ENCODE data around the gene LRRC8C.
"Not testable (repeated sequence)": the region's sequence is repeated elsewhere in the genome, so short reads cannot be mapped to it uniquely, and the experiment has no call there.

LRRC8C gene

DNA sequence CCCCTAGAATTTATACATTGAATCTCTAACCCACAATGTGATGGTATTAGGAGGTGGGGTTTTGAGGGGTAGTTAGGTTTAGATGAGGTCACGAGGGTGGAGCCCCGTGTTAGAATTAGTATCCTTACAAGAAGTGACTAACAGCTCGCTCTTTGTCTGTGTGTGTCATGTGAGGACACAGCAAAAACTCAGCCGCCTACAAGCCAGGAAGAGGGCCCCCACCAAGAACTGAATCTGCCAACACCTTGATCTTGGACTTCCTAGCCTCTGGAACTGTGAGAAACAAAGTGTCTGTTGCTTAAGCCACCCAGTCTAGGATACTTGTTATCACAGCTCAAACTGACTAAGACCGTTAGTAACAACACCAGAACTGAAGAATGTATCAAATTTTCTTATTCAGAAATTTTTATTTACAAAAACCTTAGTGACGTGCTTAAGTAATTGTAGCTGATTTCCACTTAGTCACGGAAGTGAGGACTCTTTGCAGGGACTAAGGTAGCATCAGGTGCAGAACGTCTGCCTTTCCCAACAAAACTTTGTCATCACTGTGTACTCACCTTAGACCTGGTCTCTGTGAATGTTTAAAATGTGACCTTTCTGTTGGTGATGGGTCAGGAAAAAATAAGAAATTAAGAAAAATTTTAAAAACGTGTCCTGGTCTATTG, 24.5 kb upstream of the LRRC8C start:
- DNase-seq: no peak

DNA sequence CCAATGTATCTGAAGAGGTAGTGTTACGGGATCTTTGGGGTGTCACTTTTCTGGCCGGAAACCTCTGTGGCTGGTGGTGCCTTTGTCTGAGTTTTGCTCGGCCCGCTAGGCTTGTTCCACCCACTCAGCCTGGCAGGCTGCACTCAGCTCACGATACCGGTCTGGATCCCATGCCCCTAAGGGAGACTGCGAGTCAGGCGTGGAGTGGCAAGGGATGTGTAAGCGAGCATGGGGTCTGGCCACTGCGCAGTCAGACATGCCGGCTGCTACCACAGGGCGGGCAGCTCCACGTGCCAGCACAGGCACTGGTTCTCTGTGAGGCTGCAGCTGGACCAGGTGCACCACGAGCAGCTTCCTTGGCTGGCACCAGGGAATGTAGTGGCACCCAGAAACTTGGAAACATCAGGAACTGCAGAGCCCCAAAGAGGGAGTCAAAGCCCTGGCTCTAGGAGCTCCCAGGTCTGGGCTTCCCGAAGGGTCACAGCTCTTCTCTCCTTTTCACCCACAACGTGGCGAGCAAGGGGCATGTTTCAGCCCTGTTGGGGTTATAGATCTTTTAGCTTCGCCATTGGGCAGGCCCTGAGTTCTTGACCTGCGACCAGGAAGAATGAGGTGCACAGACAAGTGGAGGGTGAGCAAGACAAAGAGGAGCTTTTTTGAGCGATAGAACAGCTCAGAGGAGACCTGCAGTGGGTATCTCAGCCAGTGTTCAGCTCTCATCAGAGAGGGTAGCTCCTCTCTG, 23.8 kb upstream of the LRRC8C start:
- DNase-seq: no peak

DNA sequence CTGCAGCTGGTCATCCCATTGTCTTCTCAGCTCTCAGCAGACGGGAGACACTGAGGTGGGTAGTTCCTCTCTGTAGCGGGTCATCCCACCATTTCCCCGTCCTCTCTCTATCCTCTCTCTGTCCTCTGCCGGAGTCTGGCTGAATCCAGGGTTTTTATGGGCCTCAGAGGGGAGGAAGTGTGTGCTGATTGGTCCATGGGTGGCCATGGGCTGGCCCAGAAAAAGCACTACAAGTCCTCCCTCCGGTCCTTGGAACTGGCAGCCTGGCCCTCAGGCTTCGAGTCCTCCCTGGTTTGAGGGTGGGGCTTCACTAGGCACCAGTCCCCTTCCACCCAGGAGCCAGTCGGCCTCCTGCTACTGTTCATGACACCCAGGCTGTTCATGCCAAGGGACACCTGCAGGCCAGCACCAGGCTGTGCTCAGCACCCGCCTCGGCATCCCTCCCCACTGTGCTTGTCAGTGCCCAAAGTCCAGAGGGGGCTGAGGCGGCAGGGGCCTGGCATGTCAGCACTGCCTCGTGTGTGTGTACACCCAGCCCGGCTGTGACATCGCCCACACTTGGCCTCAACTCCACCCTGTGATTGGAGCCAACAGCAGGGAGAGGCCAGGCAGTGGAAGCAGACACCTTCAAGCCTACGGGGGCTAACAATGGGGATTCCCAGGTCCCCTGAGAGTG, 23.0 kb upstream of the LRRC8C start:
- no peak for DNase-seq

DNA sequence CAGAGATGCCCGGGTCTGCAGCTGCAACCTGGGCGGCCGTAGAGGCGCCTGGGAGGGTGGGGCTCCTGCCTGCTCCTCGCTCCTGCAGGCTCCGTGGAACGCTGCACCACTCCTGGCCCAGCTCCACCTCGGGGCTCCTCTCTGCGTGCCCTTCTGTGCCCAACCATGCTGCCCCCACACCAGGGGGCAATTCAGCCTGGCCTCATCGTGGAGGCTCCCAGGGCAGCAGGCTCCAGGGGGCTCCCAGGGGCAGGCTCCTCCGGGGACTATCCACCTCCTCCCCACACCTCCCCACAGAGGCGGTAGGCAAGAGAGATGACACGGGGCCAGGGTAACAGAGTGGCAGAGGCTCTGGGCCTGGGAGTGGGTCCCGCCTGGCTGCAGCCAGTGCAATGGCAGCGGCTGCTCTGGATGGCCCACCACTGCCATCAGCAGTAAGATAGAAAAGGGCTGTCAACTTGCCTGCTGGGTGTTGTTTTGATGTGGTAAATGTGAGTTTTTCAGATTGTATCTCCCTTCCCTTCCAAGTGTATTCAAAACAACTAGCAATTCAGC, 22.4 kb upstream of the LRRC8C start:
- no peak for DNase-seq

DNA sequence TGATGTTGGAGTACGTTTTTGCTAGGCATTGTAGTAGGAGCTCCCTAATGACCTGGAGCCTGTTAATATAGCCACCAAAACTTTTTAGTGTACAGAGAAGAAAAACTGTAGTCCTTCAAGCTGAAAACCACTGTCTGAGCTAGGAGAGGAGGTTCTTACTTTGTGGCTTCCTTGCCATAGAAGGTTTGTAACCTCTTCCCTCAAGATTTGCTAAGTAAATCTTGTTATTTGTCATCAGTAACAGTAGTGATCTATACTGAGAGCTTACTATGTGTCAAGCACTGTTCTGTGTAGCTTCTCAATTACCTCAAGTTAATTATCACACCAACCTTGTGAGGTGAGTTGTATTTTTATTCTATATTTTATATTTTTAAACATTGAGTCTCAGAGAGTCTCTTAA, 21.2 kb upstream of the LRRC8C start:
- no peak for DNase-seq

DNA sequence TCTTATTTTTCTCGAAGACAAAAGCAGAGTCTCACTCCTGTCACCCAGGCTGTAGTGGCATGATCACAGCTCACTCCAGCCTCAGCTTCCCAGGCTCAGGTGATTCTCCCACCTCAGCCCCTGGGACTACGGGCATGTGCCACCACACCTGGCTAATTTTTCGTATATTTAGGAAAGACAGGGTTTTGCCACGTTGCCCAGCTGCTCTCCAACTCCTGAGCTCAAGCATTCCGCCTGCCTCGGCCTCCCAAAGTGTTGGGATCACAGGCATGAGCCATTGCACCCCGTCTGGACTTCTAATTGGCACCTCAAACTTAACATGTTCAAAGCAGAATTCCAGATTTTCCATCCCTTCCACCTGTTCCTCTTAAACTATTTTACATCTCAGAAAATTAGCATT, 19.0 kb upstream of the LRRC8C start:
- DNase-seq: no peak

DNA sequence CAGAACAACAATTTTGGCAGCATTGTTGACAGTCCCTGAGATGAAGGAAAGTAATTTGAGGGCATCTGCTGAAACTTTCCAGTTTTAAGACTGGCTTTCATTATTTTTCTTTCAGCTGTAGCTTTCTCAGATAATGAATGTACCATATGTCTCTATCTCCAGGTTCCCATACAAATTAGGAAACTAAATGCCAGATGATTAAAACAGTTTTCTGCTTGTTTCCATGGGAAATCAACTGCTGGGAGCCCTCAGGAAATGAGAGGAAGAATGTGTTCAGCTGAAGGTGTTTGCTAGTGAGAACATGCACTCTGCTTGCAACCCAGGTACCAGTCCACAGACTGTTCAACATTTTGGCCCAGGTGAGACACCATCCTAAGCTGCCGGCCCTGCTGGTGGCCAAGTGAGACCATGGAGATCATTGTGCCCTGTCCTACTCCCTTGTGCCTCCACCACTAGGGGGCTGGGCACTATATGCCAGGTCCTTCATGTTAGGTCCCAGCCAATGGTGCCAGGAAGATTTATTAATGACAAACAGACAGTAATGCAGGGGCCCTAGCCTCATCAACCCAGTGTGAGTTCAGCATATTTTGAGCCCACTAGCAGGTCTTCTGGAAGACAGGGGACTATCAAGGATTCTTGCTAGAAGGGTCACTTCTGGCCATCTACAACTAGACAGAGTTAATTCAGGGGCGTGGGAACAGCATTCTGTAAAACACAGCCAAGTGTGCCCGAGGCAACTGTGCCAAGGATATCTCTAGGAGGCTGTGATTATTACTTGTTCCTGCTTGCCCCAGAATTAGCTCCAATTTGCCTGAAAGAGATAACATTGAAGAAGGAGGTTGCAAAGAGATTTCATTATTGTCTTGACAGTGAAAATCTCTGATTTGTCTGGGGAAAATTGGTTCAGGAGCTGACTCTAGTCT, 17.0 kb upstream of the LRRC8C start:
- no peak for DNase-seq

DNA sequence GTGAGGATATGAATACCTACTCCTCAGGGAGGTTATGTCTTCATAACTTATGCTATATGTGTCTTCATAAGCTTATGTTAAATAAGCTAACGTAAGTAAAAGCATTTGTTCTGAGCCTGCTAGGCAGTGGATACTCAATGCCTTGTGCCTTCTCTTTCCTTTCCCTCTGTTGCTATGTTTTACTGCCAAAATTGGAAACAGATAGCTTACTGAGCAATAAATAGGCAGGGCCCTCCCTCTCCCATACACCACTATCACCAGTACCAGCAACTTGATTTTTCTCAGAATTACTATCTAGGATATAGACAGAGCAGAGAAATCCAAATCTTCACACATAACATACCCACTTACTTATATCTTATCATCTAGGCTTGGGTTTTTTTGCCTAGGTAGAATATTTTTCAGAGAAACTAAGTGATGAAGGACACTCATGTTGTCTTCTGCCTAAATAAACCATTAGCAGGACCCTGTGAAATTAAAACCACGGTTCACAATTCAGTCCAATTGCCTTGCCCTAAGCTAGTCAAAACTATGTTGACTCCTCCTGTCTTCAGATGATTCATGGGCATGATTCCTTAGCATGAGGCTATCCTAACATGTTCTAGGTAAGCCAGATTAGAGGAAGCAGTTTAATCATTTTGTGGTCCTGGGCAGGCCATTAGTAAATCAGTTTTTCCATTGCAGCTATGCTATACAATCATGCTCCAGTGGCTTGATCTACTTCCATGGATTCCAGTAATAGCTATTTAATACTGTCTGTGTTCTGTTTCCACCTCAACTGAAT, 15.9 kb upstream of the LRRC8C start:
- DNase-seq: no peak

DNA sequence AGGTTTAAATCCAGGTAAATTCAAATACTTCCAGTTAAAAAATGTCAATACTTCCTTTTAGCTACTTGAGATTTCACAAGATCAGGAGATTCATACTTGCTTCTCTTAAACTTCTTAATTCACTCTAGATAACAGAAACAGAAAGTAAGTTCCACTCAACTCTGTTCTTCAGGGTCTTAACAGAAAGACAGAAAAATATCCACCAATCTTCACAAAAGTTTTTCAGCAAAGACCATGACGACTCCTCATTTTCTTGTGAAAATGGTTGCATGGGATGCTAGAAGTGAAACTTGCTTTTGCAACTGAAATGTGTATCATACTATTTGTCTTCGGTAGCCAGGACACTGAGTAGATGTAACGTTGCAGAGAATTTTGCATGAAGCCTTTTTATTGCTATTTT, 12.3 kb upstream of the LRRC8C start:
- DNase-seq: no peak

DNA sequence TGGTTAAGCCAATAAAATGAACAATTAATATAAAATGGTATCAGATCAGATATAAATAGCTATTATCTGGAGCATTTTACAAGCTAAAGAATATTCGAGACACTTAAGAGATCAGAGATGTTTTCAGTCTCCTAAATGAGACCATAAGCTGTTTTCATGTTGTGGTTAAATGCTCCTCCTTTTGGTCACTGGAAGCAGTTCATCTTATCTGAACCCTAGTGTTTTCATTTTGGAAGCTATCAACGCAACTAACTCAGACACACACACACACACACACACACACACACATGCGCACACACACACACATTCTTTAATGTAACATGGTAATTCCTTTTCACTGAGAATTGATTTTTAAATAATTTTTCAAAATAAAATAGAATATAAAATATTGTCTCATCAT, 10.0 kb upstream of the LRRC8C start:
- no peak for DNase-seq

DNA sequence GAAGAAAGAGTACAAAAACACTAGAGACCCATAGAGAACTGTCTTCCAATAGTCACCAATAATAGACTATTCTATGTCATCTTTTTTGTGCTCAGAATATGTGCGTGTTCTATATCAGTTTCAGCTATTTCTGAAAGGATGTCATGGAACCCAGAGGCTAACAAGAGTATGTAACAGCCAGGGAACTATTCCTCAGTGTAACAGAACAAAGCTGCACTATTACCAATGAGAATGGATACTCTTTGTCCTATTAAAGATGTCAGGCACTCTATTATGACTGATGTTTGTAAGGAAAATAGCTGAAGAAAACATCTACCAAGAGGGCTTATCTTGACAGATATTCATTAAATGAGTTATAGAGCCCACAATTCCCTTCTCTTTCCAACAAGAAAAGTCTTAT, 8.6 kb upstream of the LRRC8C start:
- DNase-seq: no peak

DNA sequence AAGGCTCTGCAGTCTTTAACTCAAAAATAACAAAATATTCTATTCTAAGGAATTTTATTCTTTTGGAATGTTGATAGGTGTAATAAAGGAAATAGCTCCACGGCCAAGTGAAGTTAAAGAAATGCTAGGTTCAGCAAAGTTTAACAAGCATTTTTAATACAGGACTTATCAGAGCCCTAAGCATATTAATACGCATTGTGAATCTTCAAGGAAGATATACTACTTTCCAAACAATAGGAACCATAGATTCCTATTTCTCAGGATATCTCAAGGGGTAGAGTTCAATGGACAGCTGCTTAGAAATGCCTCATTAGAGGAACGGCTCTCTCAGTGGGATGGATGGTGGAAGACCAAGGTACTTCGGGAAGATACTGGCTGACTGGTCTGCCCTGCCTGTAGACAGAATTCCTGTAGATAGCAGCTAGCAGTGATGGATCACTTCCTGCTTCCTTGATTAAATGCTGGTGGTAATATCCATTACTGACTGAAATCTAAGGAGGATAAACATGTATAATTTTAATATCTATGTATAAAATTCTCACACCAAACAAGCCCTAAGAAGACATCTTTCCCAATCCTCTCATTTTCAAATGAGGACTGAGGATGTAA, 8.1 kb upstream of the LRRC8C start:
- DNase-seq: no peak

DNA sequence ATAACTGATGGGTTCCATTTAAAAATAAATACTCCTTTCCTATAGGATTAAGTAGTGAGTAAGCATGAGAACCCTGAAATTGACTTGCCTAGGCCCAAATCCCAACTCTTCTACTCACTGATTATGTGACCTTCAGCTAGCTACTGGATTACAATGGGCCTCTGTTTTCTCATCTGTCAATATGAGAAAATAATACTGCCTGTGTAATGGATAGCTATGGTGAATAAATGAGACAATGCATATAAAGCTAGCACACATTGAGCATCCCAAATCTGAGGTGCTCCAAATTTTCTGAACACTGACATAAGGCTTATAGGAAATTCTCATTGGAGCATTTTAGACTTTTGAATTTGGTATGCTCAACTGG, 5.3 kb upstream of the LRRC8C start:
- no peak for DNase-seq

DNA sequence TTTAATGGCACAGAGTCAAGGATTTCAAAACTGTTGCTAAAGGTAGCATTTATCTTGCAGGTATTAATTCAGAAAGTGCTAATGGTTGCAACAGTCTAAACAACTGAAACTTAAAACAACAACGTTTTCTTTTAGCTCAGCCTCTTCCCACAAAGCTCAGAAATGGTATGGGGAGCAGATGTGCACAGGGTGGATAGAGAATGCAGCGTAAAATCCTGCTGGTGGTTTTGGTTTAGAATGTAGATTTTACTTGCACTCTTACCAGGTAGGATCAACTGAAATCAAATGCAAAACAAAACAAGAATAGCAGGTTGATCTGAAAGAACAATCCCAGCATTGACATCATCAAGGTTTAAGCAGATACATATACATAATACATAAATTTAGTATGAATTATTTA, 3.8 kb upstream of the LRRC8C start:
- DNase-seq: no peak

DNA sequence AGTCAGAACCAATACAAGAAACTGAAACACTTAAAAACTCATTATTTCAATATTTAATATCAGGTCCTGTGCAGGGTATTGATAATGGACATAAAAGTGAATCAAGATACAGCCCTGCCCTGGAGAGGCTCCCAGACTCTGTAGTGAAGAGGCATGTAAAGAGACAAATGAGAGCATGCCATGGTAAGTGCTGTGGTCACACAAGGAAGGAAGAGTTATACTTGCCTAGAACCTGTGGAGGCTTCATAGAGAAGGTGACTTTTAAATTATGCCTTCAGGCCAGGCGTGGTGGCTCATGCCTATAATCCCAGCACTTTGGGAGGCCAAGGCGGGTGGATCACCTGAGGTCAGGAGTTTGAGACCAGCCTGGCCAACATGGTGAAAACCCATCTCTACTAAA, 3.3 kb upstream of the LRRC8C start:
- DNase-seq: not testable (repeated sequence)

DNA sequence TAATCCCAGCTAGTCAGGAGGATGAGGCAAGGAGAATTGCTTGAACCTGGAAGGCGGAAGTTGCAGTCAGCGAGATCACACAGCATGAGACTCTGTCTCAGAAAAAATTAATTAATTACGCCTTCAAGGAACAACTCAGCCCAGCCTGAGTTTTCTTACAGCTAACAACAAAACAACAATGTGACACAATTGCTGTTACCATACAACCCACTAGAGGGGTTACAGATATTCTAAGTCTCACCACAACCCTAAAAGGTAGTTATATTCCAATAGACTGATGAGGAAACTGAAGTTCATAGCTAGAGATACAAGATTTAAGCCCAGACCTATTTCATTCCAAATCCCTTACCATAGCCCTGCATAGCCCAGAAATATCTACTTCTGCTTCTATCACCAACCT, 2.9 kb upstream of the LRRC8C start:
- no peak for DNase-seq

DNA sequence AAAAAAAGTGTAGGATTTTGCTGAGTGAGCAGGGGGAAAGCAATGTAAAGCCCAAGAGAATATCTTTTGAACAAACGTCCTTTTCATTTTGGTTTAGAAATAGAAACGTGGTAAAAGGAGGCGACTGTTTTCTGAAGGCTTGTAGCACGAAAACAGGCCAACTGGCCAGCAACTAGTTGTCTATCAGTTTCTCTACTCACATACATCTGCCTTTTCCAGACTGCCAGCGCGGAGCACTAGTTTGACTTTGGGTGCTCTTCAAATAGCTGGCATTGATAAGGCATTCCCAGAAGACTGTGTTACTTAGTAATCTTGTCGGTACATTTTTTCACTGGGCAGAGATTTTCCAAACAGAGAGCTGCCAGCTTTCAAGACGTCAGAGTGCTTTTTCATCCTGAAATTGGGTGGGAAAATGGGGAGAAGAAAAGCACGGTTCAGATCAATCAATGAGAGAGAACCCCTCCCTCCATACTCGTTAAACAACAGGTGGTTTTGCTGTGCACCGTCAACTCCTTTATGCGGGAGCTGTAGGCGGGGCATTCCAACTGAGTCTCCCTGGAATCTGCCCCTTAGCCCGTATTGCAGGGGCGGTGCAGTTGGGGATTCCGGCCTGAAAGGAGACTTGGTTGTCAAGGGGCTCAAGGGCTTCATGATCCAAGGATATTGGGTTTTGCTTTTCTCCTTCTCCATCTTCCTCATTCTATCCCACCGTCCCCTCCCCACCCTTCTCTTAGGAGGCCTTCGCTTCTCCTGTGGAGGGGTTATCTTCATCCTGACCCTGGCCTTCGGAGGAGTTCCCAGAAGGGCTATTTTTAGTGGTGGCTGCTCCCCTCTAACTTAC, 884 bp upstream of the LRRC8C start:
- no peak for DNase-seq

DNA sequence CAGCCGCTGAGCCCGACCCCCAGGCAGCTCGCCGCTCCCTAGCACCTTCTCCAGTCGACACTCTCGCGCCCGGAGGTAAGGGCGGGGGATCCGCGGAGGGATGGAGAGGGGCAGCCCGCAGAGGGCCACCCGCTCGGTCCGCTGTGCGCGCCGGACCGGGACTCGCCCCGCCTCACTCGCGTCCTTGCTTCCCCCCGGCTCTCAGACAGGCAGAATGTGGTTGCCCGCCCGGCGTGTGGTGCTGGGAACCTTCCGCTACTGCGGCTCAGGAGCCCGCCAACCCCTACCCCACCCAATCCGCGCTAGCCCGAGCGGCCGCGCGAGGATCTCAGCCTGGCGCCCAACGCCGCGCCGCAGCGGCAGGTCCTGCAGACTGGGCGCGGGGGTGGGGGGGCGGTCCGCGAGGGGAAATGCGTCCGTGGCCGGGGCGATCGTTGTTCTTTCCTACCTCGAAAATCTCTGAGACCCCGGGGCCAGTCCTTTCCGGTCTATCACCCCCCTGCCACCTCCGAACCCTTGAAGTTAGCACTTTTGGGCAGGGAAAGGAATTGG, 404 bp downstream of the LRRC8C start:
- DNase-seq: peak; percentile 69

DNA sequence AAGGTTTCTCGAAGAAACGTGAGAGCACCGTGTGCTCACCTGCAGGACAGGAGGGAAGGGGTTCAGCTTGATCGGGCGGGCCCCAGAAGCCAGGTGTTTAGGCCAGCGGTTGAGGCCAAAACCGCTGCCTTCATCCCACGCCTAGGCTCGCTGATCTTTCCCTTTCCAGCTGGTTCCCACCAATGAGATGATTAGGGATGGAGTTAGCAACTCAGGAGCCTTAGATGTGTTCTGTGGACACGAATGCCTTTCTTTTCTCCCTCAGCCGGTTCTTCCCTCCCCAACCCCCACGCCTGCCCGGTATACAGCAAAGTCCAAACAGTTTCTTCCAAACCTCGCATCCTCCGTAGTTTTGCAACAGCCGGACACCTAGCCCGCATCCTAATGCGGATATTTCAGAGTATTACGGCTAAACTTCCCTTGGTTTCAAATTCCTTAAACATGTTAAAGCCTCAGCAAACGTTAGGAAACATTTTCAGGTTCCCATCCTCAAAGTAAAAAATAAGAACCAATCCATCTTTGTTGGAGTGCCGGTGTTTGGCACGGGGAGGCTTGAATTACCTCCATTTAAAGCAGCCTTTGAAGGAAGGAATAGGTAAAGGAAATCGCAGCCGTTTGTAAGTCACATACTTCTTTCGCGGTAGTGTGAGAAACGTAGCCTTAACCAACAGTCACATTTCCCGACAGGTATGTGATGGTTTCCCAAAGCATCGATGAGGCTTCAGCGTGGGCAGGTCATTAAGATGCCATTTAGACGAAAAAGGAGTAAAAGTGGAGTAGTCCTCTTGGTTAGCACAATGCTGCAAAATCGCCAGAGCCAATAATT, 1.1 kb downstream of the LRRC8C start:
- DNase-seq: peak; percentile 34

Measured in right hindlimb (tissue), 1 donor.